HFFc6 (cell line): ENCODE data around the gene USP10. TPM values are rescaled to one million over a fixed set of nuclear protein-coding genes. Genes with fewer than 3 reads are reported as not detected.

Experiments
- DNase-seq: peaks from one replicate; pipeline ENCODE4 v3.0.0-alpha.2; 2018
- H3K27ac Mint-ChIP-seq: 2 replicates; pipeline ENCODE4 v1.8.0; 2020; ENCODE audit warnings: mild to moderate bottlenecking, mixed read lengths
- H3K27me3 Mint-ChIP-seq: 2 replicates; pipeline ENCODE4 v1.8.0; 2021; ENCODE audit warnings: mild to moderate bottlenecking, moderate library complexity, mixed read lengths; ENCODE audit not compliant: insufficient read depth
- H3K36me3 Mint-ChIP-seq: 2 replicates; pipeline ENCODE4 v1.8.0; 2021; ENCODE audit warnings: low read depth, mixed read lengths
- H3K4me1 Mint-ChIP-seq: 2 replicates; pipeline ENCODE4 v1.8.0; 2020; ENCODE audit warnings: low read depth, mixed read lengths
- H3K4me3 Mint-ChIP-seq: 2 replicates; pipeline ENCODE4 v1.8.0; 2020; ENCODE audit warnings: mild to moderate bottlenecking, moderate library complexity, mixed read lengths
- H3K9me3 Mint-ChIP-seq: 2 replicates; pipeline ENCODE4 v1.8.0; 2020; ENCODE audit warnings: mild to moderate bottlenecking, mixed read lengths
- total RNA-seq, 6 experiments: library from RNA; stranded (reverse); fragmentation: NEBNext Ultra II Directional; extraction: Animal tissue kit (Norgen Biotek cat#: 25700); gene quantifications; 2 replicates in 1 of 6; 3 replicates in 5 of 6; pipeline ENCODE4 v1.2.3, GENCODE V29; 2021
- TF ChIP-seq, protein P1 (sequence below): fragments of 200-600 bp; sonication (generic); IDR thresholded peaks from 2 replicates; pipeline ENCODE4 v1.5.0; 2021; ENCODE audit warnings: antibody characterized with exemption, mild to moderate bottlenecking

Gene USP10
- total RNA-seq, 6 experiments from 2014 or later, result 83.2 to 106 (median 92.3) TPM

DNA sequence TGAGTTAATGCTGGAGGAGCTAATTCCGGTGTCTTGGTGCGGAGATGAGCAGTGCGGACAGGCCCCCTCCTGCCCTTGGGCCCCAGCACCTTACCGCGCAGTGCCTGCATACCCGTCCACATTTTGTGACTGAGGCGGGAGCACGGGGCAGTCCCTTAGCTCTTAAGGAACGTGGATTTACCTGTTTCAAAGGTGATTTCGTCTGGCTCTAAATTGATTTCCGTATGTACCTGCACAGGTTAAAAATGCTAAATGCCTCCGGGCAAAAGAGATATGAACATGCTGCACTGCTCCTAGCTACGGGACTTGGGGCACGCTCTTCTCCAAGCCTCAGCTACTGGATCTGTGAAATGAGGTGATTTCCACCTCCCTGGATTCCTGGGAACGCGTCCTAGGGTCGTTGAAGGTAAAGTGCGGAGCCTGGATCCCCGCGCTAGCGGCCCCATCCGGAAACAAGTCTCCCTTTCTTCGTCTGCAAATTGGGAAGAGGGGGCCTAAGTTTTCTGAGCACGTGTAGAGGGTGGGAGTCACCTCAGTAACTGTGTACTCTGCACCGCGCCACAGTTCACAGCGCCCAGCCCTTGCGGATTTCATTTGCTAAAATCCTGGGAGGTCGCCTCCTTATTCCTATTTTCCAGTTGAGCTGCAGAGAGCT lies 119.3 kb downstream of the USP10 start:
- TF ChIP-seq, protein P1, sequence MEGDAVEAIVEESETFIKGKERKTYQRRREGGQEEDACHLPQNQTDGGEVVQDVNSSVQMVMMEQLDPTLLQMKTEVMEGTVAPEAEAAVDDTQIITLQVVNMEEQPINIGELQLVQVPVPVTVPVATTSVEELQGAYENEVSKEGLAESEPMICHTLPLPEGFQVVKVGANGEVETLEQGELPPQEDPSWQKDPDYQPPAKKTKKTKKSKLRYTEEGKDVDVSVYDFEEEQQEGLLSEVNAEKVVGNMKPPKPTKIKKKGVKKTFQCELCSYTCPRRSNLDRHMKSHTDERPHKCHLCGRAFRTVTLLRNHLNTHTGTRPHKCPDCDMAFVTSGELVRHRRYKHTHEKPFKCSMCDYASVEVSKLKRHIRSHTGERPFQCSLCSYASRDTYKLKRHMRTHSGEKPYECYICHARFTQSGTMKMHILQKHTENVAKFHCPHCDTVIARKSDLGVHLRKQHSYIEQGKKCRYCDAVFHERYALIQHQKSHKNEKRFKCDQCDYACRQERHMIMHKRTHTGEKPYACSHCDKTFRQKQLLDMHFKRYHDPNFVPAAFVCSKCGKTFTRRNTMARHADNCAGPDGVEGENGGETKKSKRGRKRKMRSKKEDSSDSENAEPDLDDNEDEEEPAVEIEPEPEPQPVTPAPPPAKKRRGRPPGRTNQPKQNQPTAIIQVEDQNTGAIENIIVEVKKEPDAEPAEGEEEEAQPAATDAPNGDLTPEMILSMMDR, result no peak
- Mint-ChIP-seq H3K27ac (no peak overlapping the region), H3K27me3 (peaks cover 11% of the 10 kb centered on the region), H3K4me3 (no peak overlapping the region), H3K36me3 (peaks cover 9% of the 10 kb centered on the region), H3K4me1 (peaks cover 43% of the 10 kb centered on the region), H3K9me3 (no peaks in the 10 kb centered on the region)
- no peak for DNase-seq

DNA sequence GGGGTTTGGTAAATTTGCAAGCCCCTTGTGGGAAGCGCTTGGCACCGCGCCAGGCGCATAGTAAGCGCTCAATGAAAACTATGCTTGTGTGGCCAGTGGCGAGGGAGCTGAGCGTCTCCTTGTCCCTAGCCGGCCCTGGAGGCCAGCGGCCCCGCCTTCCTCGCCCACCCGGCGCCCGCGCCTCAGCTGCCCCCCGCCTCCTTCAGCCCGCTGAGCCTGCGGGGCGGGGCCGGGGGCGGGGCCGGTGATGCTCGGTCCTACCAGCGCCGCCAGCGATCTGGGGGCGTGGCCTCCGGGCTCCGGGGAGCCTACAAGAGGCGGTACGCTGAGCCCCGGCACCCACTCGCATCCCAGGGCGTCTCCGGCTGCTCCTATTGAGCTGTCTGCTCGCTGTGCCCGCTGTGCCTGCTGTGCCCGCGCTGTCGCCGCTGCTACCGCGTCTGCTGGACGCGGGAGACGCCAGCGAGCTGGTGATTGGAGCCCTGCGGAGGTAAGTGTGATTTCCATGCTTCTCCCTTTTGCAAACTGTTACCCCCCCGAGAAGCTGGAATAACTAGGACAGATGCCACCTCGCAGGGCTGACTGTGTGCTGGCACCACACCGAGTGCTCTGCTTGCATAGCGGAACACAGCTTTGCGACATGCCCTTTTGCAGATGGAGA lies 120.0 kb downstream of the USP10 start, which contains the start of gene CRISPLD2:
Gene CRISPLD2 (plus strand): TSS at position 342 of the 661 bp plus-strand sequence. CDS start 18,511 bp downstream, outside the sequence.
- Mint-ChIP-seq H3K36me3 (peaks cover 7% of the 10 kb centered on the region), H3K4me1 (peaks cover 45% of the 10 kb centered on the region), H3K27ac (peak within 1 kb of the TSS; percentile 20; the same call in 1 of the 2 replicates), H3K27me3 (peaks cover 11% of the 10 kb centered on the region), H3K4me3 (peak within 1 kb of the TSS; percentile 94), H3K9me3 (no peaks in the 10 kb centered on the region)
- TF ChIP-seq, protein P1, result no peak
- DNase-seq, result peak; percentile 79

DNA sequence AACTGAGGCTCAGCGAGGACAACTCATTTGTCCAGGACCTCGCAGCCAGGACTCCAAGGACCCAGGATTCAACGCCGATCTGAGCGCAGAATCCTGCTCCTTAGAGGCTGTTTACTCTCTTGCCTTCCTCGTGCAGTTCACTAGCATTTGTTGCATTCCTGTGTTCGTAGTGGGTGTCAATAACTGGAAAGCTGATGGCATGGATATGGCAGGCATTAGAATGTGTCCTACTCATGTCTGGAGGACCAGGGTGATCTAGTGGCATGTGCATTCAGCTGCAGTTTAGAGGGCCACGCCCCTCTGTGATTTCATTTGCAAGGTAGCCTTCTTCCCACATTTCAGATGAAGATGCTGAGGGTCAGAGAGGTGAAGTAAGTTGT lies 120.5 kb downstream of the USP10 start:
- Mint-ChIP-seq H3K9me3 (no peaks in the 10 kb centered on the region), H3K4me1 (peaks cover 45% of the 10 kb centered on the region), H3K4me3 (peak overlapping the region; percentile 94), H3K27ac (peak overlapping the region; percentile 20; the same call in 1 of the 2 replicates), H3K27me3 (peaks cover 11% of the 10 kb centered on the region), H3K36me3 (peaks cover 7% of the 10 kb centered on the region)
- TF ChIP-seq, protein P1, result no peak
- DNase-seq, result peak; percentile 35

DNA sequence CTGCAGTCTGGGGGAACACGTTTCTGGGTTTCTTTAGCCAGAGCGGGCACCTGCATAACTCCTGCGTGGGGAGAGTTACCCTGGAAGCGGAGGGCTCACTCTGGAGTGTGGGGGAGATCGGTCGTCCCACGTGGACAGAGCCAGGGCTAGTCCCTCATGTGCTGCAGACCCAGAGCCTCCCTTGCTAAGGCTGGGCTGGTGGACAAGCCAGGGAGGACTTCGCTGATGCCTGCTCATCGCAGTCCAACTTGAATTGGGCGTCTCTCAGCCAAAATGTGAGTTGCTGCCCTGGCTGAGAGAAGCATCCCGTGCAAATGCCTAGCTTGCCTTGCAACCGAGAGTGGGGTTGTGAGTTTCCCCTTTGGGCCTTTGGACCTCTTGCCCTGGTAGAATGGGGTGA lies 121.0 kb downstream of the USP10 start:
- Mint-ChIP-seq H3K27ac (peak overlapping the region; percentile 20; the same call in 1 of the 2 replicates), H3K9me3 (no peaks in the 10 kb centered on the region), H3K4me3 (peak overlapping the region; percentile 94), H3K27me3 (peaks cover 9% of the 10 kb centered on the region), H3K4me1 (peaks cover 45% of the 10 kb centered on the region), H3K36me3 (peaks cover 7% of the 10 kb centered on the region)
- TF ChIP-seq, protein P1, result no peak
- DNase-seq, result no peak

DNA sequence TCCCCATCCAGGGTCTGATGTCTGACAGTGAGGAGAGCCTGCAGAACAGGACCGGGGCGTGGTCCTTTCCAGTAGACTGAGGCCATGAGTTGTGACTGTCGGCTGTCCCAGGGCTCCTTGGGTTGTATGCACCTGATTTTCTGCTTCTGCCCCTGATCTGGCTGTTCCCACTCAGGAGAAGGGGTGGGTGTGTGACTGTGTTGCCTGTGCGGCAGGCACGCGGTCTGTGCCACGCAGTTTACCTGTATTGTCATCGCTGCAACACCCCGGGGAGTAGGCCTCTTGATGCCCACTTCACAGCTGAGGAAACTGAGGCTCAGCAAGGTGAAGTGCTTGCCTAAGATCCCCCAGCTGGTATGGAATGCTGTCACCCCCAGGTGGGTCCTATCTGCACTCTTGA lies 121.4 kb downstream of the USP10 start:
- TF ChIP-seq, protein P1, result no peak
- peaks cover 5% of the 10 kb centered on the region for H3K27me3 Mint-ChIP-seq

More for the DNA sequence above, 121.4 kb downstream of the USP10 start:
- H3K4me1 Mint-ChIP-seq, result peaks cover 49% of the 10 kb centered on the region
- no peak overlapping the region for H3K27ac Mint-ChIP-seq
- no peaks in the 10 kb centered on the region for H3K9me3 Mint-ChIP-seq
- peaks cover 7% of the 10 kb centered on the region for H3K36me3 Mint-ChIP-seq
- no peak for DNase-seq
- peak overlapping the region; percentile 94 for H3K4me3 Mint-ChIP-seq
